ENCODE results near the gene FAM171A2. TPM values are rescaled to one million over a fixed set of nuclear protein-coding genes. Genes with fewer than 3 reads are reported as not detected.

Gene FAM171A2
- total RNA-seq, 1 experiment from 2014 or later = 11.4 TPM

GRCh38 chr17:44323359-44324091, 40.1 kb downstream of the FAM171A2 start:
- no peak for DNase-seq (ENCODE audit: low read depth)

- DNase-seq (ENCODE audit: low read depth) = no peak
Measured at GRCh38 chr17:44322236-44322895, 41.3 kb downstream of the FAM171A2 start.

DNA sequence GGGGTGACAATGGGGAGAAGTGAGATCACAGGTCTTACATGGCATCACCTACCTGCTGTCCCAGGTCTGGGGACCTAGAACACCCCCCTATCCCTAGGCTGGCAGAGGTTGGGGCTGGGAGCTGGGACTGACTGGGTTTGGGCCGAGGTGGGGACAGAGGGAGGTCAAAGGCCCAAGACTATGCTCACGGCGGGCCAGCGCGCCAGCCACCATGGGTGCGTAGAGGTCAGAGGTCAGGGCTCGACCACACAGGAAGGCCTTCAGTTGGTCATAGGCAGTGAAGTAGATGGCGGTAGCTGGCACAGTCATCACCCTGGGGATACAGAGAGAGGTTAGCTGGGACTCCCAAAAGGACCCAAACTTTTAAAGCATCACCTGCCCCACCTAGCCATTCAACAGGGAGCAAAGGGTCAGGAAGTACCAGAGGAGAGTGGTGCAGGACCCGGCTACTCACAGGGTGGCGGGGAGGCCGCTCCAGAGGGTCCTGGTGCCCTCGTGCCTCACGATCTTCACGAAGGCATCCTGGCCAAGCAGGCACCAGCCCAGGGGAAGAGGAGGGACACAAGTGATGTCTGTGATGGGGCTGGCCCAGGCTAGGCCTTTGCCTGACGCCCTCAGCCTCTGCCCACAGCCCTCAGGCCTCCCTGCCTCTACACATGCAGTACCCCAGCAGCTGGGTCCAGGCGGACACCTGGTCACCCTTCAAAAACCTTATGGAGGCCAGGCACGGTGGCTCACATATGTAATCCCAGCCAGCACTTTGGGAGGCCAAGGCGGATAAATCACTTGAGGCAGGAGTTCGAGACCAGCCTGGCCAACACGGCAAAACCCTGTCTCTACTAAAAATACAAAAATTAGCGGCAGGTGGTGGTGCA, 42.2 kb downstream of the FAM171A2 start:
- DNase-seq (ENCODE audit: low read depth) = no peak

DNA sequence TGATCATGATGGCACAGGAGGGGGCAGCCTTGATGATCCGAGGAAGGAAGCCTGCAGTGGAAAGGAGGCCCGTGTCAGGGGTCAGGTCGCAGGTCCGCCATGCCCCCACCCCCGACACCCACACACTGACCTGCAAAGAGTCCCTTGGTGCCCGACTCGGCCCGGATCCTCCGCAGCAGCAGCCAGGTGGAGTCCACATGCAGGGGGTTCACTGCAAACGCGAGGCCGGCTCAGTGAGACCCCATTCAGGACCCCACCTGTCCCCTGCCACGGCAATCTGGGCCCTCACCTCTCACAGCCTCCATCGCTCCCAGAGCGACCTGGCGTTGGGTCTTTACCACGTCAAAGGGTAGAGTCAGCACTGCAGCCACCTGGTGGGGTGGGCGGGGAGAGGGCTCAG, 43.6 kb downstream of the FAM171A2 start:
- DNase-seq (ENCODE audit: low read depth) = no peak

GRCh38 chr17:44318077-44318892, 45.4 kb downstream of the FAM171A2 start:
- no peak for DNase-seq (ENCODE audit: low read depth)

GRCh38 chr17:44317545-44317944, 46.1 kb downstream of the FAM171A2 start:
- DNase-seq (ENCODE audit: low read depth) = no peak

DNA sequence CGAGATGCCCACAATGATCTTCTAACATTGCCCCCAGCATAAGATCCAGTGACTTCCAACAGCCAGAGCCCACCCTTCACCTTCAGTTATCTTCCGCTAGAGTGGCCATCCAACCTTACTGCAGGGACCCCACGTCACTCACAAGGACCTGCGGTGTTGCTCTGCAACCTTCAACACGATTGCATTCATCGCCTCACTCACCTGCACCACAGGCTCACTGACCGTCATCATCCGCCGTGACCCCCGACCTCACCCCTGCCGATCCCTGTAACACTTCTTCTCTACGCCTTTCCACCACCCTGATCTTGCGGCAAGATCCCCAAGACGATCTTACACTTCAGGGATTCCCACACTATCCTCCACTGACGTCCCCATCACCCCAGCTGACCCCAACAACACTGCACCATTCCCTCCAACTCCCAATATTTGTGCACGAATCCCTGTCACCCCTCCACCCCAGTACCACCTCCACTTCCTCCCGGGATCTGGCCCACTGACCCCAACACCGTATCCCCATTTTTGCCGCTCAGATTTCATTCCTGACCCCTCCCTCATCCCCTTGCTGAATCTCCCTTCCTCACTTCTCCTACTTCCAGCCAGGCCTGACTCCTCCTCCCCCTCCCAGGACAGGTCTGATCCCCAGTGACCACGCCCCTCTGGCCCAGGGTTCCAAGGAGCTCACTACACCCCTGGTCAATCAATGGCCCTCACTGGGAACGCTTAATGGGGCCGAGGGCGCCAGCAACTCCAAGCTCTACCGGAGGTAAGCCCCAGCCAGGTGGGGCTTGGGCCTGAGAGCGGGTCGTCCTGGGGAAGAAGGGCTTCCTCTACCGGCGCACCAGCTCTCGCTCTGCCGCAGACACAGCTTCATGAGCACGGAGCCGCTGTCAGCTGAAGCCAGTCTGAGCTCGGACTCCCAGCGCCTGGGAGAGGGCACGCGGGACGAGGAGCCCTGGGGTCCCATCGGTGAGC, 47.6 kb downstream of the FAM171A2 start:
- DNase-seq (ENCODE audit: low read depth) = no peak

- DNase-seq (ENCODE audit: low read depth) = no peak
Measured at GRCh38 chr17:44314869-44315661, 48.6 kb downstream of the FAM171A2 start.

DNA sequence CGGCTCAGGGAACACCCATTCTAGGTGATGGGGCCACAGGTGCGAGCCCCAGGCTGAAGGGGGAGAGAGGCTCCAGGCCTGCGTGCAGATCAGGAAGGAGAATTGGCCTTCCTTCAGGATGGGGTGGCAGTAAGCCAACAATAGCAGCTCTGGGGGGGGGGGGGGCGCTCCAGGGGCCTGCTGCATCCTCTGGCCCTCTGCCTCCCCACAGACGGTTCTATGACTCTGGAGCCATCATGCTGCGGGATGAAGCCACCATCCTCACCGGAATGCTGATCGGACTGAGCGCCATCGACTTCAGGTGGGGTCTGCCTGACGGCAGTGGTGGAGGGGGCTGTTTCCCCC, 49.2 kb downstream of the FAM171A2 start:
- no peak for DNase-seq (ENCODE audit: low read depth)

- no peak for DNase-seq (ENCODE audit: low read depth)
Measured at GRCh38 chr17:44314031-44314430, 49.6 kb downstream of the FAM171A2 start.

GRCh38 chr17:44312396-44313104, 51.1 kb downstream of the FAM171A2 start:
- DNase-seq (ENCODE audit: low read depth) = no peak

DNA sequence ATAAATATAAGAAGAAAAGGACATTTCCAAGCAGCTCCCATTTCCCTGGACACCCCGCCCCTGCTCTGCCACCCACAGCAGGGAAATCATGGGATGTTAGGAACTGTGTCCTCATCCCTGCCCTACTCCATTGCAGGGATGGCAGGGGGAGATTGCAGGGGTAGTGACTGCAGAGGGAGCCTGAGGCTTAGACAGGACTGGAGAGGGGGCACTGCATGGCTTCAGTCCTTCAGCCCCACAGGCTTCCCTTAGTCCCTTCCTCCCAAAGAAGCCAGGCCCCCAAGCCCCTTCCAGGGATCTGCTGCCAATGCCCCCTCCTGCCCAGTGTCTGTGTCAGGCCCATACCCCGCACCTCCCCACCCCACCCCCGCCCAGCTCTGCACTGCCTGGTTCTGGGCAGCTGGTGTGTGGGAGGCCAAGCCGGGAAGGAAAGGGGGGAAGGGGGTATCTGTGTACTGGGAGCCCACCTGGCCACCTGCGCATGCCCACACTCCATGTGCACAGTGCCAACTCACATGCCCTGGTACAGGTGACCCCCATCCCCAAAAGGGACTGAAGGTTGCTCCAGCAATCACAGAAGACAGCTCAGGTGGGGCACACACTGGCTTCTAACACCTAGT, 52.0 kb downstream of the FAM171A2 start:
- no peak for DNase-seq (ENCODE audit: low read depth)

GRCh38 chr17:44310609-44311376, 52.9 kb downstream of the FAM171A2 start:
- DNase-seq (ENCODE audit: low read depth) = no peak

- DNase-seq (ENCODE audit: low read depth) = no peak
Measured at GRCh38 chr17:44310188-44310587, 53.5 kb downstream of the FAM171A2 start.

DNA sequence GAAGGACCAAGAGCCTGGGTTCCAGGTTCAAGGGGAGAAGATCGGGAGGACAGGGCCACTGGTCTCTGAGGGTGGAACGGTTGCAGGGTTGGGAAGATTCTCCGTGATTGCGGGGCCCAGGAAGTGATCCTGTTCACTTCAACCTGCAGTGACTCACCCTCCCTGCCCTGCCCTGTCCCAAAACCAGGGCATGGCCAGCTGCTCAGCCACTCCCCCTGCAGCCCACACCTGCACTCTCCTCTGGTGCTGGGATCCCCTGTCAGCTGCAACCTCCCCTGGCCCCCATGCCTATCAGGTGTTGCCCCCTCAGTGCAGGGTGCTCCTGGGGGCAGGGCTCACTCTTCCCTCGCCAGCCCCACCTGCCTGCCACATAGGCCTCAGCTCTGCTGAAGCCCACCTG, 54.2 kb downstream of the FAM171A2 start:
- DNase-seq (ENCODE audit: low read depth) = no peak

DNA sequence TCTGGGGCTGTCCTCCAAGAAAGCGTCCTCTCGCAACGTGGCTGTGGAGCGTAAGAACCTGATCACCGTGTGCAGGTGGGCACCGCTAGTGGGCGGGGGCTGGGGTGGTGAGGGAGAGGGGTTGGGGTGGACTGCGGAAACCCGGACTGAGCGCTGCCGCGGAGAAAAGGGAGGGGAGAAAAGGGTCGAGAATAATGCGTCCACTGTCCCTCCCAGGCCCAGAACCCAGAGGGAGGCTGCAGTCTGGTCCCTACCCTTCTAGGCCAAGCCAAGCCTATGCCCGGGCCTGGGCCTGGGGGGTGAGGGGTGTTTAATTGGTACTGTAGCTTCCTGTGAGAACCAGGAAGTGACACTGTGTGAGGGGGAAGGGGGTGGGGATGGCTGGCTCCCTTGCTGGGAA, 54.8 kb downstream of the FAM171A2 start:
- DNase-seq (ENCODE audit: low read depth) = no peak

DNA sequence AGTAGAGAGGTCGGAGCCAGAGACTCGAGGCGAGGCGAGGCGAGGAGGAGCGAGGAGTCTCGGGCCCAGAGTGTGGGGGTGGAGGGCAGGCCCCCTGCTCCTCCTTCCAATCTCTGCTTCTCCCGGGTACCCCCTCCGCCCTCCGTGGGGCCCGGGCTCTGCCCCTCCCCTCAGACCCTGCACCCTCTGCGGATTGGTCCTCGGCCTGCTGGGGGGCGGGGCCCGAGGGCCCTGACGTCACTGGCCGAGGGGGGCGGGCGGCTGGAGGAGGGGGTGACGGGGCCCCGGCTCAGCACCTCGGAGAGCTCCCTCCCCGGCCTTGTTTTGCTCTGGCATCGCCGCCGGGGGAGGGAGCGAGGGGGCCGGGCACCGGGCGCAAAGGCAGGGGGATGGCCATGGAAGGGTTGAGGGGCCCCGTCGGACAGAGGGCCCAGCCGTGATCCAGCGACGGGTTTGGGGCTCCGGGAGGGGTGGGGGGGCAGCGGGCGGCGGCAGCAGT, 55.3 kb downstream of the FAM171A2 start, which contains the start of gene RUNDC3A:
Gene RUNDC3A, plus strand, starts transcription at position 282 of the 499 bp plus-strand sequence. CDS start 232 bp downstream, outside the sequence.
- DNase-seq (ENCODE audit: low read depth) = no peak

Data from HT1080 (cell line).